Kasumi-1 (cell line): Measurements from ENCODE around the gene CTNNA2.

Experiments used
- DNase-seq, 2 experiments: peaks; one replicate each; lab custom pipeline; 2025; lab: John Stamatoyannopoulos, UW

The CTNNA2 gene

GRCh38 chr2:80568011-80568410 lies 1055.2 kb downstream of the CTNNA2 start:
- no peak for DNase-seq

GRCh38 chr2:80573167-80573566 lies 1060.3 kb downstream of the CTNNA2 start:
- no peak for DNase-seq

- DNase-seq, result no peak
These were observed 1061.1 kb downstream of the CTNNA2 start for GRCh38 chr2:80573950-80574349.

GRCh38 chr2:80579756-80580155 lies 1066.9 kb downstream of the CTNNA2 start:
- no peak for DNase-seq

- peak in 1 of 2 experiments; percentile 4 for DNase-seq
These were observed 1078.4 kb downstream of the CTNNA2 start for GRCh38 chr2:80591233-80591632.

- DNase-seq, result no peak
These were observed 1079.3 kb downstream of the CTNNA2 start for GRCh38 chr2:80592106-80592505.

- no peak for DNase-seq
These were observed 1097.3 kb downstream of the CTNNA2 start for GRCh38 chr2:80610108-80610507.

- no peak for DNase-seq
These were observed 1108.8 kb downstream of the CTNNA2 start for GRCh38 chr2:80621656-80622055.

GRCh38 chr2:80624062-80624461 lies 1111.2 kb downstream of the CTNNA2 start:
- DNase-seq, result no peak

- DNase-seq, result no peak
These were observed 1121.7 kb downstream of the CTNNA2 start for GRCh38 chr2:80634590-80634989.

GRCh38 chr2:80638783-80639182 lies 1125.9 kb downstream of the CTNNA2 start:
- no peak for DNase-seq

GRCh38 chr2:80642465-80642864 lies 1129.6 kb downstream of the CTNNA2 start:
- DNase-seq, result no peak

- no peak for DNase-seq
These were observed 1130.7 kb downstream of the CTNNA2 start for GRCh38 chr2:80643598-80643997.

- DNase-seq, result no peak
These were observed 1138.6 kb downstream of the CTNNA2 start for GRCh38 chr2:80651435-80651834.

GRCh38 chr2:80655265-80655664 lies 1142.4 kb downstream of the CTNNA2 start:
- no peak for DNase-seq

GRCh38 chr2:80670763-80671162 lies 1157.9 kb downstream of the CTNNA2 start:
- DNase-seq, result no peak

- DNase-seq, result no peak
These were observed 1174.7 kb downstream of the CTNNA2 start for GRCh38 chr2:80687524-80687923.

- no peak for DNase-seq
These were observed 1176.3 kb downstream of the CTNNA2 start for GRCh38 chr2:80689106-80689505.
